Activated gamma-delta T cell treated with Interleukin-2 at 50 U/mL for 16 hours (primary cell): ENCODE measurements around the gene CCDC93.

ENCODE experiments used
- DNase-seq: peaks from one replicate; pipeline ENCODE4 v3.0.0-alpha.2; 2020

The CCDC93 gene

GRCh38 chr2:117879003-117879402, 134.9 kb downstream of the CCDC93 start:
- DNase-seq, result no peak

DNA sequence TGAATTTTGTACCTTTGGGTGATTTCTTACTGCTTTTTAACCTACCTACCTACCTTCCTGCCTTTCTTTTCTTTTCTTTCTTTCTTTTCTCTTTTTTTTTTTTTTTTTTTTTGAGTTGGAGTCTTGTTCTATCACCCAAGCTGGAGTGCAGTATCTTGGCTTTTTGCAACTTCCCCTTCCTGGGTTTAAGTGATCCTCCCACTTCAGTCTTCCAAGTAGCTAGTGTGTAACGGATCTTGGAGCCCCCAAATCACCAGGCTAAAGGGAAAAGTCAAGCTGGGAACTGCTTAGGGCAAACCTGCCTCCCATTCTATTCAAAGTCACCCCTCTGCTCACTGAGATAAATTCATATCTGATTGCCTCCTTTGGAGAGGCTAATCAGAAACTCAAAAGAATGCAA, 138.1 kb downstream of the CCDC93 start:
- no peak for DNase-seq
